H9 (cell line): ENCODE results near the gene POU6F2. TPM values are rescaled to one million over a fixed set of nuclear protein-coding genes. Genes with fewer than 3 reads are reported as not detected.

Experiments used
- DNase-seq: peaks from one replicate; pipeline ENCODE4 v3.0.0-alpha.2; 2017
- H2AFZ ChIP-seq: one replicate; pipeline ENCODE4 v1.6.1; 2013; ENCODE audit warnings: mild to moderate bottlenecking, low read length, control low read depth, moderate library complexity
- H2AK5ac ChIP-seq: 2 replicates; pipeline ENCODE4 v1.6.1; 2013; ENCODE audit warnings: low read length, control low read depth, mixed read lengths; ENCODE audit not compliant: insufficient read length
- H2BK120ac ChIP-seq: one replicate; pipeline ENCODE4 v1.6.1; 2013; ENCODE audit warnings: low read depth, mild to moderate bottlenecking, low read length, control low read depth, inconsistent platforms; ENCODE audit not compliant: poor library complexity, severe bottlenecking
- H2BK12ac ChIP-seq: 2 replicates; pipeline ENCODE4 v1.6.1; 2013; ENCODE audit warnings: low read length, control low read depth, mixed read lengths, low read depth; ENCODE audit not compliant: insufficient read length
- H2BK15ac ChIP-seq: 2 replicates; pipeline ENCODE4 v1.6.1; 2013; ENCODE audit warnings: low read depth, low read length, control low read depth
- H2BK20ac ChIP-seq: one replicate; pipeline ENCODE4 v1.6.1; 2013; ENCODE audit warnings: low read depth, mild to moderate bottlenecking, low read length, control low read depth, inconsistent platforms; ENCODE audit not compliant: poor library complexity, severe bottlenecking
- H2BK5ac ChIP-seq: 2 replicates; pipeline ENCODE4 v1.6.1; 2013; ENCODE audit warnings: low read length, control low read depth, mixed read lengths; ENCODE audit not compliant: insufficient read length
- H3K14ac ChIP-seq: 2 replicates; pipeline ENCODE4 v1.6.1; 2013; ENCODE audit warnings: low read length, control low read depth; ENCODE audit not compliant: insufficient read depth
- H3K18ac ChIP-seq: 2 replicates; pipeline ENCODE4 v1.6.1; 2013; ENCODE audit warnings: low read depth, mild to moderate bottlenecking, mixed read lengths, low read length, control low read depth; ENCODE audit not compliant: insufficient read length
- H3K23ac ChIP-seq: 2 replicates; pipeline ENCODE4 v1.6.1; 2013; ENCODE audit warnings: low read length, control low read depth, mixed read lengths, low read depth; ENCODE audit not compliant: insufficient read length
- H3K23me2 ChIP-seq: 2 replicates; pipeline ENCODE4 v1.6.1; 2013; ENCODE audit warnings: low read depth, mild to moderate bottlenecking, mixed read lengths, low read length, control low read depth; ENCODE audit not compliant: insufficient read length, poor library complexity, severe bottlenecking
- H3K27ac ChIP-seq: 2 replicates; pipeline ENCODE4 v1.5.1; 2013; ENCODE audit warnings: low read length, control low read depth, mixed read lengths, low read depth; ENCODE audit not compliant: insufficient read length
- H3K27me3 ChIP-seq: 2 replicates; pipeline ENCODE4 v1.6.1; 2013; ENCODE audit warnings: low read length, control low read depth, inconsistent platforms; ENCODE audit not compliant: insufficient read depth
- H3K4ac ChIP-seq: 2 replicates; pipeline ENCODE4 v1.6.1; 2013; ENCODE audit warnings: low read depth, mild to moderate bottlenecking, control low read depth, inconsistent platforms, low read length, moderate library complexity
- H3K4me1 ChIP-seq: 2 replicates; pipeline ENCODE4 v1.6.1; 2013; ENCODE audit warnings: low read length, control low read depth, inconsistent platforms; ENCODE audit not compliant: insufficient read depth
- H3K4me2 ChIP-seq: 2 replicates; pipeline ENCODE4 v1.6.1; 2013; ENCODE audit warnings: low read length, control low read depth, mixed read lengths; ENCODE audit not compliant: insufficient read length, insufficient read depth
- H3K56ac ChIP-seq: 2 replicates; pipeline ENCODE4 v1.6.1; 2013; ENCODE audit warnings: low read depth, mild to moderate bottlenecking, mixed read lengths, low read length, control low read depth; ENCODE audit not compliant: insufficient read length
- H3K79me1 ChIP-seq: 2 replicates; pipeline ENCODE4 v1.6.1; 2013; ENCODE audit warnings: low read depth, mild to moderate bottlenecking, moderate library complexity, low read length, control low read depth, inconsistent platforms; ENCODE audit not compliant: insufficient read depth, poor library complexity, severe bottlenecking
- H3K79me2 ChIP-seq: 2 replicates; pipeline ENCODE4 v1.6.1; 2013; ENCODE audit warnings: low read length, control low read depth, inconsistent platforms; ENCODE audit not compliant: insufficient read depth
- H3K9ac ChIP-seq: 2 replicates; pipeline ENCODE4 v1.6.1; 2013; ENCODE audit warnings: low read length, control low read depth, mixed read lengths; ENCODE audit not compliant: insufficient read length; ENCODE audit errors: extremely low read depth
- H3K9me3 ChIP-seq: one replicate; pipeline ENCODE4 v1.6.1; 2013; ENCODE audit warnings: low read depth, low read length, inconsistent platforms; ENCODE audit not compliant: control insufficient read depth
- H3T11ph ChIP-seq: one replicate; pipeline ENCODE4 v1.6.1; 2013; ENCODE audit warnings: mild to moderate bottlenecking, low read length, control low read depth, inconsistent platforms
- H4K20me1 ChIP-seq: one replicate; pipeline ENCODE4 v1.6.1; 2013; ENCODE audit not compliant: control insufficient read depth, insufficient read length, insufficient read depth
- H4K5ac ChIP-seq: 2 replicates; pipeline ENCODE4 v1.6.1; 2013; ENCODE audit warnings: low read depth, mild to moderate bottlenecking, mixed read lengths, low read length, control low read depth; ENCODE audit not compliant: insufficient read length
- H4K8ac ChIP-seq: replicated peaks from 2 replicates; pipeline ENCODE4 v1.6.1; 2013; ENCODE audit warnings: low read length, control low read depth, mixed read lengths, low read depth; ENCODE audit not compliant: insufficient read length
- H4K91ac ChIP-seq: 2 replicates; pipeline ENCODE4 v1.6.1; 2013; ENCODE audit warnings: low read depth, mild to moderate bottlenecking, moderate library complexity, mixed read lengths, low read length, control low read depth; ENCODE audit not compliant: insufficient read length
- H3K27ac Mint-ChIP-seq, 3 experiments: 2 replicates in 2 of 3; 3 replicates in 1 of 3; pipeline ENCODE4 v1.8.0; 2020 to 2021; ENCODE audit warnings: mixed read lengths in 3 of 3, mild to moderate bottlenecking in 1 of 3, moderate library complexity in 1 of 3
- H3K27me3 Mint-ChIP-seq: 2 replicates; pipeline ENCODE4 v1.8.0; 2021; ENCODE audit warnings: low read depth, mild to moderate bottlenecking, moderate library complexity, mixed read lengths
- H3K36me3 Mint-ChIP-seq, 3 experiments: 2 replicates in 2 of 3; 3 replicates in 1 of 3; pipeline ENCODE4 v1.8.0; 2020 to 2021; ENCODE audit warnings: low read depth in 3 of 3, mixed read lengths in 3 of 3; ENCODE audit not compliant: insufficient read depth in 1 of 3
- H3K4me1 Mint-ChIP-seq, 2 experiments: 2 replicates each; pipeline ENCODE4 v1.8.0; 2020; ENCODE audit warnings: mixed read lengths in 2 of 2
- H3K4me3 Mint-ChIP-seq, 2 experiments: 2 replicates in 1 of 2; 3 replicates in 1 of 2; pipeline ENCODE4 v1.8.0; 2020 to 2021; ENCODE audit warnings: mild to moderate bottlenecking in 2 of 2, mixed read lengths in 2 of 2, moderate library complexity in 1 of 2
- H3K9me3 Mint-ChIP-seq, 2 experiments: 2 replicates in 1 of 2; 3 replicates in 1 of 2; pipeline ENCODE4 v1.8.0; 2020; ENCODE audit warnings: mild to moderate bottlenecking in 2 of 2, mixed read lengths in 2 of 2, moderate library complexity in 1 of 2
- CTCF ChIP-seq: fragments of 200-600 bp; sonication (generic); conservative IDR thresholded peaks from 3 replicates; pipeline ENCODE4 v1.8.0; 2021; ENCODE audit warnings: antibody characterized with exemption, mild to moderate bottlenecking
- WGBS: extraction: QIAGEN DNeasy Blood & Tissue Kit; methylation state at CpG from one replicate; pipeline ENCODE4 v1.1.7; 2013; ENCODE audit warnings: missing lambda C conversion rate, low lambda C conversion rate, mixed read lengths; ENCODE audit not compliant: insufficient read length; ENCODE audit errors: extremely low coverage; 5-methylcytosine and 5-hydroxymethylcytosine counted together
- total RNA-seq: library from RNA; stranded (reverse); gene quantifications from 2 replicates; pipeline ENCODE4 v1.2.1, GENCODE V29; 2021

The POU6F2 gene
- total RNA-seq, 1 experiment from 2014 or later, result 1.9 TPM

GRCh38 chr7:39164887-39165286 is 187.2 kb downstream of the POU6F2 start:
- Histone ChIP-seq H3K4ac (no peak overlapping the region), H2BK120ac (no peak overlapping the region), H2BK5ac (no peak overlapping the region), H3K23ac (no peak overlapping the region), H3K23me2 (no peaks in the 10 kb centered on the region), H2BK20ac (no peak overlapping the region), H3K56ac (no peak overlapping the region), H3T11ph (no peak overlapping the region), H4K5ac (no peak overlapping the region), H3K9me3 (no peaks in the 10 kb centered on the region), H2AFZ (no peak overlapping the region), H4K8ac (no peak overlapping the region), H3K27me3 (no peaks in the 10 kb centered on the region), H3K9ac (no peak overlapping the region), H3K4me2 (no peak overlapping the region), H3K27ac (no peak overlapping the region), H3K4me1 (no peaks in the 10 kb centered on the region), H2BK15ac (no peak overlapping the region), H2AK5ac (no peak overlapping the region), H2BK12ac (no peak overlapping the region), H3K18ac (no peak overlapping the region), H3K79me1 (no peaks in the 10 kb centered on the region), H3K79me2 (no peaks in the 10 kb centered on the region), H4K20me1 (no peaks in the 10 kb centered on the region), H4K91ac (no peak overlapping the region), H3K14ac (no peak overlapping the region)
- Mint-ChIP-seq H3K36me3 (no peaks in the 10 kb centered on the region), H3K27ac (no peak overlapping the region; a peak in 1 of 7 replicates), H3K27me3 (no peaks in the 10 kb centered on the region), H3K4me3 (no peak overlapping the region), H3K9me3 (no peaks in the 10 kb centered on the region), H3K4me1 (no peaks in the 10 kb centered on the region)
- no peak for TF ChIP-seq CTCF
- DNase-seq, result no peak
- WGBS, result no CpG with 5 or more reads among the region's 4 CpGs
